Measurements from ENCODE around the gene IGFBP1. TPM values are rescaled to one million over a fixed set of nuclear protein-coding genes. Genes with fewer than 3 reads are reported as not detected.

The IGFBP1 gene
- total RNA-seq, 2 donors from 2014 or later, result not detected

- peaks cover 0 to 6% of the 10 kb centered on the region in 2 donors for H3K4me1 ChIP-seq (ENCODE audit: control insufficient read depth in 1 of 2, low read depth in 2 of 2)
- H3K4me3 ChIP-seq, result no peak overlapping the region
- H3K36me3 ChIP-seq, result no peaks in the 10 kb centered on the region
- no peaks in the 10 kb centered on the region for H3K27me3 ChIP-seq (replicated peaks; ENCODE audit: insufficient read depth)
- H3K9me3 ChIP-seq, result no peaks in the 10 kb centered on the region
- no peak overlapping the region for H3K27ac ChIP-seq
- DNase-seq (ENCODE audit: low spot score) (no peak), ATAC-seq (ENCODE audit: insufficient number of reproducible peaks, low FRiP score, low read depth) (no peak)
- TF ChIP-seq CTCF (IDR thresholded peaks at IDR 0.05), result no peak
Observed at GRCh38 chr7:45893374-45893995, 5.2 kb downstream of the IGFBP1 start.

GRCh38 chr7:45893996-45894664 lies 5.8 kb downstream of the IGFBP1 start:
- no peak for DNase-seq (ENCODE audit: low spot score)
- H3K4me3 ChIP-seq, result no peak overlapping the region
- H3K4me1 ChIP-seq (ENCODE audit: control insufficient read depth in 1 of 2, low read depth in 2 of 2), result no peaks in the 10 kb centered on the region
- H3K27me3 ChIP-seq (replicated peaks; ENCODE audit: insufficient read depth), result no peaks in the 10 kb centered on the region
- no peaks in the 10 kb centered on the region for H3K36me3 ChIP-seq
- no peak for TF ChIP-seq CTCF (IDR thresholded peaks at IDR 0.05)
- no peak overlapping the region for H3K27ac ChIP-seq
- H3K9me3 ChIP-seq, result no peaks in the 10 kb centered on the region
- ATAC-seq (ENCODE audit: insufficient number of reproducible peaks, low FRiP score, low read depth), result no peak

GRCh38 chr7:45894665-45895062 lies 6.4 kb downstream of the IGFBP1 start:
- Histone ChIP-seq H3K4me3 (no peak overlapping the region), H3K9me3 (no peaks in the 10 kb centered on the region), H3K36me3 (no peaks in the 10 kb centered on the region), H3K4me1 (ENCODE audit: control insufficient read depth in 1 of 2, low read depth in 2 of 2) (no peaks in the 10 kb centered on the region), H3K27me3 (replicated peaks; ENCODE audit: insufficient read depth) (no peaks in the 10 kb centered on the region), H3K27ac (no peak overlapping the region)
- TF ChIP-seq CTCF (IDR thresholded peaks at IDR 0.05), result no peak
- DNase-seq (ENCODE audit: low spot score) (no peak), ATAC-seq (ENCODE audit: insufficient number of reproducible peaks, low FRiP score, low read depth) (no peak)

GRCh38 chr7:45897042-45897690 lies 8.9 kb downstream of the IGFBP1 start:
- H3K9me3 ChIP-seq, result no peaks in the 10 kb centered on the region
- no peak for ATAC-seq (ENCODE audit: insufficient number of reproducible peaks, low FRiP score, low read depth)

More at GRCh38 chr7:45897042-45897690, 8.9 kb downstream of the IGFBP1 start:
- Histone ChIP-seq H3K36me3 (no peaks in the 10 kb centered on the region), H3K27ac (no peak overlapping the region), H3K4me3 (no peak overlapping the region), H3K27me3 (replicated peaks; ENCODE audit: insufficient read depth) (no peaks in the 10 kb centered on the region), H3K4me1 (ENCODE audit: control insufficient read depth in 1 of 2, low read depth in 2 of 2) (no peaks in the 10 kb centered on the region)
- DNase-seq (ENCODE audit: low spot score), result no peak
- TF ChIP-seq CTCF (IDR thresholded peaks at IDR 0.05), result no peak
